ENCODE measurements around the gene KRTAP12-2.
"Not testable (repeated sequence)": the region's sequence is repeated elsewhere in the genome, so short reads cannot be mapped to it uniquely, and the experiment has no call there.

KRTAP12-2 gene

GRCh38 chr21:44702111-44702972 is 35.6 kb upstream of the KRTAP12-2 start:
- no peak for DNase-seq

DNA sequence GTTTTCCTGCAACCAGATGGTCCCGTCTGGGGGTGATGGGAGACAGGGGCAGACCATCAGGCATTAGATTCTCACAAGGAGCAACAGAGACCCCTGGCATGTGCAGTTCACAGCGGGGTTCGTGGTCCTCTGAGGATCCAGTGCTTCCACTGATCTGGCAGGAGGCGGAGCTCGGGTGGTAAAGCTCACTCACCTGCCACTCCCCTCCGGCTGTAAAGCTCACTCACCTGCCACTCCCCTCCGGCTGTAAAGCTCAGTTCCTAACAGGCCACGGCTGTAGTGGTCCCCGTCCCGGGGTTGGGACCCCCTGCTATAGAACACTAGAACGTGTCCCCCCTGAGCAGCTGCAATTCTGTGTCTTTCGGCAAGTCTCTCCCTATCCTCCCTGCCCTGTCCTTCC is 34.8 kb upstream of the KRTAP12-2 start:
- no peak for DNase-seq

- no peak for DNase-seq
Observed at GRCh38 chr21:44701023-44701400, 34.3 kb upstream of the KRTAP12-2 start.

DNA sequence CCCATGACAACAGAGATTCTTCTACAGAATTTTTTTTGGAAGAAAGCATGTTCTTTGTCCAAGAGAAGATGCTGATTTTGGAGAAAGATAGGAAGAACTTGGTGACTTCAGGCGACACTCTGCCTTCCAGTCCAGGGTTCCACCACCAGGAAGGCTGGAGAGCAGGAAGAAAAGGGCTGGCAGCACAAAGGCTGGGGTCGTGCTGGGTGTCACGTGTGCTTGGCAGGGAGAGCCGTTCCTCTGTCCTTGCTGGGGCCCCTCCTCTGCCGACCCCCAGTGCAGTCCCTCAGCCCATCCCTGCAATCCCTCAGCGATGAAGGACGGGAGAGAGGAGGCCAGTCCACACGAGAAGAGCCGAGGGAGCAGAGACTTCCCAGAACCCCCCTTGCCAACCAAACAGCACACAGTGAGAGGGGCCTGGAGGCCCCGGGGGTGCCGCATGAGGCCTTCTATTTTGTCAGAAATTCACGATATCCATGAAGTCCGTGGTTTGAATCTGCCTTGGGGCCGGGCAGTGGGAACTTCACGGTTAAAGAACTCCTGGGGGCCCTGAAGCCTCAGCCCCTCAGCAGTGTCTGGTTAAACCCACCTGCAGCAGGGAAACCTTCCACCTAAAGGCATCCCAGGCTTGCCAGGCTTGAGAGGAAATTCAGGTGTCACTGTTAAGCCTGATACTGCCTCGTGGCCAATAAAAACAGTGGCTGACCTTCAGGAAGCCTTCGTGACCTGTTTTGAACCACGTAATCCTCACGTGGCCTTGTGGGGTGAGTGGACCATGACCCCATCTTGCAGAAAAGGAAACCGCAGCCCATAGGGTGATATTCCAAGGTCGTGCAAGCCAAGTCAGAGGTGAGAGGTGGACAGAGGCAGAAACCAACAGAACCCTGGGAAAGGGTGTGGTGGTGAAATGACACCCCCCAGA is 33.6 kb upstream of the KRTAP12-2 start:
- no peak for DNase-seq

GRCh38 chr21:44699502-44700001 is 32.8 kb upstream of the KRTAP12-2 start:
- DNase-seq, result no peak

DNA sequence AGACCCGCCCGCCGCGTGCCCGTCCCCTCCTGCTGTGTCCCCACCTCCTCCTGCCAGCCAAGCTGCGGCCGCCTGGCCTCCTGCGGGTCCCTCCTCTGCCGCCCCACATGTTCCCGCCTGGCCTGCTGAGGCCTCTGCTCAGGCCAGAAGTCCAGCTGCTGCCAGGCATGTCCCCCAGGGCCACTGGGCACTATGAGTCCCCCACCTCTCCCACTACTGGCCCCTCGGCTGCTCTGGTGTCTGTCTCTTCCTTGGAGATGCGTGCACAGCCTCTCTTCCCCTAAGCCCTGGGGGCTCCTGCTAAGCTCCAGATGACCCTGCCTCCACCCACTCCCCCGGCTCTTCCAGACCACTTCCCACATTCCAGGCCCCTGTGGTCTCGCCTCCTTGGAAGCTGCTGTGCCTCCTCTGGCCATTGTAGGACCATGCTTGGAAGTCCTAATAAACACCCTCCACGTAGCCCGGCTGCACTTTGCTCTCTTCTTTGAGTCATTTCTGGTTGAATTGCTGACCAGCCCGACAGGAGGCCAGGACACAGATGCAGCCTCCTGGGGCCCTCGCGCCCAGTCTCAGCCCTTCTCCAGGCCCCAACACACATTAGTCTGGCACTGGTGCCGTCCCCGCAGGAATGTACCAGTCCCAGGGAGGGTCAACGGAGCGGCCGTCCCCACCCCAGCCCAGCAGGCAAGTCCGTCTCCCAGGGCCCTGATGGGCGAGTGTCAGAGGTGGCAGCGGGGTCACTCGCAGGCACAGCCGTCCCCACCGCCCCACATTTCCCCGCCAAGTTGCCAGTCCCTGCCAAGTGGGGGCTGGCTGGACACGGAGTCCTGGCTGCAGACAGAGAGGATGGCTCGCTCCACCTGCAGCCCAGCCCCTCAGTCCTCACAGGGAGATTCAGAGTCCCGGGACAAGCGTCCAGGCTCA is 31.3 kb upstream of the KRTAP12-2 start:
- no peak for DNase-seq

DNA sequence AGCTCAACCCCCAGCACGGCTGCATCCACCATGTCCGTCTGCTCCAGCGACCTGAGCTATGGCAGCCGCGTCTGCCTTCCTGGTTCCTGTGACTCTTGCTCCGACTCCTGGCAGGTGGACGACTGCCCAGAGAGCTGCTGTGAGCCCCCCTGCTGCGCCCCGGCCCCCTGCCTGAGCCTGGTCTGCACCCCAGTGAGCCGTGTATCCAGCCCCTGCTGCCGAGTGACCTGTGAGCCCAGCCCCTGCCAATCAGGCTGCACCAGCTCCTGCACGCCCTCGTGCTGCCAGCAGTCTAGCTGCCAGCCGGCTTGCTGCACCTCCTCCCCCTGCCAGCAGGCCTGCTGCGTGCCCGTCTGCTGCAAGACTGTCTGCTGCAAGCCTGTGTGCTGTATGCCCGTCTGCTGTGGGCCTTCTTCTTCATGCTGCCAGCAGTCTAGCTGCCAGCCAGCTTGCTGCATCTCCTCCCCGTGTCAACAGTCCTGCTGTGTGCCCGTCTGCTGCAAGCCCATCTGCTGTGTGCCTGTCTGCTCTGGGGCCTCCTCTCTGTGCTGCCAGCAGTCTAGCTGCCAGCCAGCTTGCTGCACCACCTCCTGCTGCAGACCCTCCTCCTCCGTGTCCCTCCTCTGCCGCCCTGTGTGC is 30.6 kb upstream of the KRTAP12-2 start, which contains the start of gene KRTAP10-12:
KRTAP10-12 (plus strand) TSS at position 1 of the 639 bp plus-strand sequence; CDS start at position 31, 30 bp downstream.
- DNase-seq, result not testable (repeated sequence)

GRCh38 chr21:44696572-44696971 is 29.8 kb upstream of the KRTAP12-2 start:
- DNase-seq, result no peak

DNA sequence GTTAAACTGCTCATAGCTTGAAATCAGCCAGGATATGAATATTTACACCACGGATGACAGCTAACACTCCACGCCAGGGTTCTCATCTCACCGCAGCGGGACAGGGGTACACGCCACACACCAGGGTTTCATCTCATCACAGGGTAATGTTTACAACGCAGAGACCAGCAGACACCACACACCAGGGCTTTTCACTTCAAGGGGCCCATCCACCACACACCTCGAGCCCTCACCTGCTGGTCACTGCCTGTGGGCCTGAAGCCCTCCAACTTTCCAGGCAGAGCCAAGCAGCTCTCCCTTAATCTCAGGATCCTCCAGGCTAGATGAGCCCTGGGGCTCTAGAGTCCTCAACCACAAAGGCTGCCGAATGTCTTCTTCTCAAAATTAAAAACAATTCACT is 28.9 kb upstream of the KRTAP12-2 start:
- no peak for DNase-seq

GRCh38 chr21:44695184-44695583 is 28.5 kb upstream of the KRTAP12-2 start:
- DNase-seq, result no peak

DNA sequence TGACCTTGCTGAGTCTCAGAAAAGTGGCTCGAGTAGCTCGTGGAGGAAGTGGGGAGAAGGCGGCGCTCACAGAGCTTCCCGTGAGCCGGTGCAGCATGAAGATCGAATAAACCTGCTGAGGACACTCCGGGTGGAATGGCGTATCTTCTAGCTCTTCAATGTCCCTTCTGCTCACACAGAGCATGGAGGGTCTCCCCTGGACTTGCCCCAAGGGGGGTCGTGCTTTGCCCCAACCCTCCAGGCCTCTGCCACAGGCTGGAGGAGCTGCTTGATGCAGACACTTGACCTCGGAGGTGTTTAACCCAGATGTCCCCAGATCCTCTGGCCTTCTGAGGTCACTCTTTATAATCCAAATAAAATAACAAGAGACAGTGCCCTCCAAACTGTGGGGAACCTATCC is 28.0 kb upstream of the KRTAP12-2 start:
- DNase-seq, result no peak

DNA sequence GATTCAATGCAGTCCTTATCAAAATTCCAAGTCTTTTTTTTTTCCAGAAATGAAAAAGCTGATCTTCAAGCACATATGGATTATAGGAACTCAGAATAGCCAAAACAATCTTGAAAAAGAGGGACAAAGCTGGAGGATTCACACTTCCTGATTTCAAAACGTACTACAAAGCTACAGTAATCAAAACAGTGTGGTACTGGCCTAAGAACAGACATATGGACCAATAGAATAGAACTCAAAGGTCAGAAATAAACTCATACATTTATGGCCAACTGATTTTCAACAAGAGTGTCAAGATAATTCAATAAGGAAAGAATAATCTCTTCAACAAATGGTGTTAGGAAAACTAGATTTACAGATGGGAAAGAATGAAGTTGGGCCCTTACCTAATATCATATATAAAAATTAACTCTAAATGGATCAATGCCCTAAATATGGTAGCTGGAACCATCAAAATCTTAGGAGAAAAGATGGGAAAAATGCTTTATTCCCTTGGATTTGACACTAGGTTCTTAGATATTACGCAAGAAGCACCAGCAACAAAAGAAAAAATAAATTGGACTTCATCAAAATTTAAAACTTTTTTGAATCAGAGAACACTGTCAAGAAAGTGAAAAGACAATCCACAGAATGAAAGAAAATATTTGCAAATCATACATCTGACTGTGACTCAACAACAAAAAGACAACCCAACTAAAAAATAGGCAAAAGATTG is 26.2 kb upstream of the KRTAP12-2 start:
- DNase-seq, result no peak

DNA sequence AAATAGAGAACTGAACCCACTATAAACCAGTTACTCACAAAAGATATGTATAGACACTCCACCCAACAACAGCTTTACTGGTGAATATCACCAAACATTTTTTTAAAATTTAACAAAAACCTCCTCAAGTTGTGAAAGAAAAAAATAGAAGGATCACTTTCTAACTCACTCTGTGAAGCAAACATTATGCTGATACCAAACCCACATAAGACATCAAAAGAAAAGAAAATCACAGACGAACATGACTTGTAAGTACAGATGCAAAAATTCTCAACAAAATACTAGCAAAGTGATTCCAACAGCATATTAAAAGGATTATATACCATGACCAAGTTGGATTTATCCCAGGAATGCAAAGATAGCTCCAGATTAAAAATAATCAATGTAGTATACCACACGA is 25.0 kb upstream of the KRTAP12-2 start:
- no peak for DNase-seq

GRCh38 chr21:44689740-44690139 is 23.0 kb upstream of the KRTAP12-2 start:
- DNase-seq, result not testable (repeated sequence)

- DNase-seq, result no peak
Observed at GRCh38 chr21:44687671-44688070, 20.9 kb upstream of the KRTAP12-2 start.

DNA sequence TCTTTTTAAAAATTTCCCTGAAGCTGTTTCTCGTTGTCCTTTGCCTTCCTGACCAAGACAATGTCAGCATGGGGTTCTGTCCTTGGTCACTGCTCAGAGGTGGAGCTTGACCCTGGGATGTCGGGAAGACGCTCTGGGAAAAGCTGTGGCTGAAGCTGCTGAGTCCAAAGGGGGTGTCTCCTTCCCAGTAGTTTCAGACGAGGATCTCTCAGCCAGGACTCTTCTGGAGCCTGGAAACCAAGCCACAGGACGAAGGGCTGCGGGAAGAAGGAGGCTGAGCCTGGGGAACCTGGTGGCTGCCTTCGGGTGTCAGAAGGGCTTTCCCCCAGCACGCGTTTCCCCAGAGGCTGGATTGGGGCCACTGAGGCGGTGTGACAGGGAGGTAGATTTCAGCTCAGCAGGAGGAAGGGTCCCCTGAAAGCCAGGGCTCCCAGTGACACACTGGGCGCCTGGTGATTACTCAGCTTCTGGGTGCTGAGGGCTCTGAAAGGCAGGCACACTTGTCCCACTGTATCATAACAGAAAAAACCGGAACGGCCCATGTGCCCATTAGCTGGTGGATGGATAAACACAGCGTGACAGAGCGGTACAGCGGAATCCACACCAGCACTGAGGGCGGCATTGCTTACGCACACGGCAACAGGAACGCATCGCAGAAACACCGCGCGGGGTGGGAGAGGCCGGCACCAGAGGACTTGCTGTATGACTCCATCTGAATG is 20.3 kb upstream of the KRTAP12-2 start:
- DNase-seq, result no peak

DNA sequence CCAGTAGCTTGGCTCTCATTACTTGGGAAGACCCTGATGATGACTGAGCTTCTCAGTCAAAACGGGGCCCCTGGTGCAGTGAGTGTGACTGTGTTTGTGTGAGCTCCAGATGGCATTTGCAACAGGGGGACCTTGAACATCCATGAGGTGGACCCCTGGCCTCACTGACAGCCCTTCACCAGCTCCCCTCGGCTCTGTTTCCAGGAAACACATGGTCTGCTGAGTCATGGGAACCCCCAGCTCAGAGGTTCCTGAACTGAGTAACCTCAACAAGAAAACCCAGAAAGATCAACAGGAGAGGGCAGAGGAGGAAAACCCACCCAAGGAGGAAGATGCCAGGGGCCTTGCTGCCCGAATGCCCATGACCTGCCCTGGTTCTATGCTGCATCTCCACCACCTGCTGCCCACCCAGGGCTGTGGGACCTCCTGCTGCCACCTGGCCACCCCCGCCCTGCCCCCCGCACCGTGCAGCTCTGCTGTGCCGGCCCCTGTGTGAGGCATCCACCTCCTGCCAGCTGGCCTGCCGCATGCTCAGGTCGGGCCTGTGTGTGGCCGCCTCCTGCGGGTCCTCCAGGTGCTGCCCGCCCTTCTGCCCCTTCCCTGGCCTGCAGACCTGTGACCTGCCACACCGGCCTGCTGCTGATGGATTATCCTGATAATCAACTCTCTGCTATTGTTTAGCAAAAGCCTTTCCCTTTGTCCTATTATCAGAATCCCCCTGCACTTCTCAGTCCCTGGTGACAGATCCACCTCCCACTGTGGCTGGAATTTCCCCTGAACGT is 19.5 kb upstream of the KRTAP12-2 start:
- no peak for DNase-seq

- DNase-seq, result not testable (repeated sequence)
Observed at GRCh38 chr21:44685050-44685449, 18.3 kb upstream of the KRTAP12-2 start.

DNA sequence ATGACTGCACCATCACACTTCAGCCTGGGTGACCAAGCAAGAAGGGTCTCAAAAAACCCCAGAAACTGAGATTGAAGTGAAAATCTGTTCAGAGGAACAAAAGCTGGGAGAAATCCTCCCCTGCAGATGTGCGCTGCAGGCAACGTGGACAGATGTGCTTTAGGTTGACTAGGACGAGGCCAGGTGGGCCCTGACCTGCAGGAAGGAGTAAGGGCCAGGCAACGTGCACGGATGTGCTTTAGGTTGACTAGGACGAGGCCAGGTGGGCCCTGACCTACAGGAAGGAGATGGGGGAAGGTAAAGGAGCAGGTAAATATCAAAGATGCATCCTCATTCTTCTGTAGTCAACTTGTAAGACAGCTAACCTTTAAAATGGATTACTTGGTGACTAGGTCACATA is 17.8 kb upstream of the KRTAP12-2 start:
- no peak for DNase-seq

- DNase-seq, result no peak
Observed at GRCh38 chr21:44684077-44684476, 17.4 kb upstream of the KRTAP12-2 start.
